ENCODE results near the gene PGP.

Gene PGP

GRCh38 chr16:2172688-2173335 is 41.8 kb downstream of the PGP start:
- H3K4me2 ChIP-seq (ENCODE audit: low read length): no peak overlapping the region
- H3K9ac ChIP-seq (ENCODE audit: low read length): no peak overlapping the region
- no peak overlapping the region for H3K27ac ChIP-seq (ENCODE audit: low read depth, low read length, poor library complexity, severe bottlenecking)
- H3K4me1 ChIP-seq (ENCODE audit: insufficient read depth, low read length, severe bottlenecking): no peaks in the 10 kb centered on the region
- H3K9me2 ChIP-seq (ENCODE audit: low read depth, low read length): no peaks in the 10 kb centered on the region
- no peaks in the 10 kb centered on the region for H3K79me2 ChIP-seq (ENCODE audit: insufficient read depth, low read length)
- H4K20me1 ChIP-seq (ENCODE audit: insufficient read depth, low read length): no peaks in the 10 kb centered on the region
- TF ChIP-seq EZH2 (IDR thresholded peaks at IDR 0.05; ENCODE audit: borderline replicate concordance, low read length) (no peak), CTCF (IDR thresholded peaks at IDR 0.05; ENCODE audit: low read length) (no peak)
- H3K27me3 ChIP-seq (ENCODE audit: insufficient read depth, low read length): no peaks in the 10 kb centered on the region
- H3K36me3 ChIP-seq (ENCODE audit: insufficient read depth, low read length): peaks cover 46% of the 10 kb centered on the region
- H3F3A ChIP-seq (ENCODE audit: insufficient read depth, low read length): no peaks in the 10 kb centered on the region
- H3K4me3 ChIP-seq (ENCODE audit: low read depth, low read length, poor library complexity, severe bottlenecking): no peak overlapping the region
- no peak overlapping the region for H2AFZ ChIP-seq (ENCODE audit: low read length)
- H3K9me3 ChIP-seq (ENCODE audit: low read length): no peaks in the 10 kb centered on the region

GRCh38 chr16:2171601-2172178 is 43.0 kb downstream of the PGP start:
- Histone ChIP-seq H2AFZ (ENCODE audit: low read length) (no peak overlapping the region), H3K36me3 (ENCODE audit: insufficient read depth, low read length) (peaks cover 52% of the 10 kb centered on the region), H3K4me3 (ENCODE audit: low read depth, low read length, poor library complexity, severe bottlenecking) (no peak overlapping the region), H3F3A (ENCODE audit: insufficient read depth, low read length) (no peaks in the 10 kb centered on the region), H3K4me2 (ENCODE audit: low read length) (no peak overlapping the region), H3K9me3 (ENCODE audit: low read length) (no peaks in the 10 kb centered on the region), H4K20me1 (ENCODE audit: insufficient read depth, low read length) (no peaks in the 10 kb centered on the region), H3K9ac (ENCODE audit: low read length) (no peak overlapping the region), H3K27ac (ENCODE audit: low read depth, low read length, poor library complexity, severe bottlenecking) (no peak overlapping the region), H3K9me2 (ENCODE audit: low read depth, low read length) (no peaks in the 10 kb centered on the region), H3K27me3 (ENCODE audit: insufficient read depth, low read length) (no peaks in the 10 kb centered on the region), H3K4me1 (ENCODE audit: insufficient read depth, low read length, severe bottlenecking) (no peaks in the 10 kb centered on the region), H3K79me2 (ENCODE audit: insufficient read depth, low read length) (no peaks in the 10 kb centered on the region)
- TF ChIP-seq CTCF (IDR thresholded peaks at IDR 0.05; ENCODE audit: low read length) (no peak), EZH2 (IDR thresholded peaks at IDR 0.05; ENCODE audit: borderline replicate concordance, low read length) (no peak)

- Histone ChIP-seq H2AFZ (ENCODE audit: low read length) (no peak overlapping the region), H3K4me2 (ENCODE audit: low read length) (no peak overlapping the region)
These were observed 43.8 kb downstream of the PGP start for GRCh38 chr16:2170587-2171435.

More at GRCh38 chr16:2170587-2171435, 43.8 kb downstream of the PGP start:
- Histone ChIP-seq H4K20me1 (ENCODE audit: insufficient read depth, low read length) (no peaks in the 10 kb centered on the region), H3K4me3 (ENCODE audit: low read depth, low read length, poor library complexity, severe bottlenecking) (no peak overlapping the region), H3K9ac (ENCODE audit: low read length) (no peak overlapping the region), H3K27me3 (ENCODE audit: insufficient read depth, low read length) (no peaks in the 10 kb centered on the region), H3K36me3 (ENCODE audit: insufficient read depth, low read length) (peaks cover 54% of the 10 kb centered on the region), H3K9me3 (ENCODE audit: low read length) (no peaks in the 10 kb centered on the region), H3K4me1 (ENCODE audit: insufficient read depth, low read length, severe bottlenecking) (no peaks in the 10 kb centered on the region), H3K9me2 (ENCODE audit: low read depth, low read length) (no peaks in the 10 kb centered on the region), H3K79me2 (ENCODE audit: insufficient read depth, low read length) (no peaks in the 10 kb centered on the region), H3K27ac (ENCODE audit: low read depth, low read length, poor library complexity, severe bottlenecking) (no peak overlapping the region), H3F3A (ENCODE audit: insufficient read depth, low read length) (no peaks in the 10 kb centered on the region)
- no peak for TF ChIP-seq EZH2 (IDR thresholded peaks at IDR 0.05; ENCODE audit: borderline replicate concordance, low read length)
- TF ChIP-seq CTCF (IDR thresholded peaks at IDR 0.05; ENCODE audit: low read length): no peak
